HAP-1 (cell line): ENCODE measurements around the gene CLTRN.
"Not testable (repeated sequence)": the region's sequence is repeated elsewhere in the genome, so short reads cannot be mapped to it uniquely, and the experiment has no call there.

Experiments
- DNase-seq, 2 experiments: peaks; one replicate each; pipeline ENCODE4 v3.0.0-alpha.2; 2016 to 2020; ENCODE audit warnings: low spot score in 2 of 2
- H3K27me3 ChIP-seq: fragments of 250-450 bp; sonication (Bioruptor Pico); 2 replicates; pipeline ENCODE4 v1.5.1; 2020; ENCODE audit warnings: low read depth, mild to moderate bottlenecking, moderate library complexity
- H3K36me3 ChIP-seq: fragments of 250-450 bp; sonication (Bioruptor Pico); replicated peaks from 2 replicates; pipeline ENCODE4 v1.5.1; 2020; ENCODE audit warnings: mild to moderate bottlenecking
- H3K4me1 ChIP-seq: fragments of 250-450 bp; sonication (Bioruptor Pico); 2 replicates; pipeline ENCODE4 v1.5.1; 2020; ENCODE audit warnings: mild to moderate bottlenecking
- H3K4me3 ChIP-seq: fragments of 250-450 bp; sonication (Bioruptor Pico); 2 replicates; pipeline ENCODE4 v1.5.1; 2020; ENCODE audit warnings: mild to moderate bottlenecking, moderate library complexity
- H3K9me3 ChIP-seq: fragments of 250-450 bp; sonication (Bioruptor Pico); 2 replicates; pipeline ENCODE4 v1.5.1; 2020; ENCODE audit warnings: mild to moderate bottlenecking, moderate library complexity
- in situ Hi-C: fragments of 300-500 bp; cut with MboI; formaldehyde crosslinking; loops from 3 replicates; pipeline ENCODE4 v1.14.3; 2020; ENCODE audit warnings: low sequenced_read_pairs, inconsistent platforms, mixed read lengths

The CLTRN gene

GRCh38 chrX:15664487-15665444 is at the start of gene CLTRN:
CLTRN (minus strand) TSS chrX:15664805; CDS start chrX:15664775, 30 bp downstream.
- Histone ChIP-seq H3K4me3 (no peak within 1 kb of the TSS), H3K27me3 (no peaks in the 10 kb centered on the region), H3K36me3 (no peaks in the 10 kb centered on the region), H3K4me1 (no peaks in the 10 kb centered on the region), H3K9me3 (no peaks in the 10 kb centered on the region)
- no peak for DNase-seq
- in situ Hi-C loops: no loop called here

GRCh38 chrX:15704273-15704672 is 39.7 kb upstream of the CLTRN start:
- peaks cover 11% of the 10 kb centered on the region for H3K36me3 ChIP-seq
- H3K4me1 ChIP-seq, DNase-seq, H3K27me3 ChIP-seq, H3K4me3 ChIP-seq, H3K9me3 ChIP-seq, in situ Hi-C loops: not testable (repeated sequence)

- H3K36me3 ChIP-seq: peaks cover 11% of the 10 kb centered on the region
- DNase-seq, in situ Hi-C loops, H3K4me3 ChIP-seq, H3K4me1 ChIP-seq, H3K9me3 ChIP-seq, H3K27me3 ChIP-seq: not testable (repeated sequence)
Observed at GRCh38 chrX:15703809-15704208, 39.2 kb upstream of the CLTRN start.

GRCh38 chrX:15702488-15703371 is 38.1 kb upstream of the CLTRN start:
- no peaks in the 10 kb centered on the region for H3K9me3 ChIP-seq
- no peaks in the 10 kb centered on the region for H3K4me1 ChIP-seq
- DNase-seq: no peak
- peaks cover 17% of the 10 kb centered on the region for H3K36me3 ChIP-seq
- in situ Hi-C loops: no loop called here
- no peak overlapping the region for H3K4me3 ChIP-seq
- no peaks in the 10 kb centered on the region for H3K27me3 ChIP-seq

- DNase-seq: no peak
- Histone ChIP-seq H3K27me3 (no peaks in the 10 kb centered on the region), H3K4me1 (no peaks in the 10 kb centered on the region), H3K36me3 (peaks cover 43% of the 10 kb centered on the region), H3K4me3 (no peak overlapping the region), H3K9me3 (no peaks in the 10 kb centered on the region)
- in situ Hi-C loops: loop anchor here (25.0 kb wide), 1 partner anchor 209 kb away; the partner anchor contains the start of gene PIR
Observed at GRCh38 chrX:15696516-15696915, 31.9 kb upstream of the CLTRN start.

- in situ Hi-C loops: loop anchor here (25.0 kb wide), 1 partner anchor 208 kb away; the partner anchor contains the start of gene PIR
- DNase-seq: peak in 1 of 2 experiments; percentile 26
- peaks cover 43% of the 10 kb centered on the region for H3K36me3 ChIP-seq
Observed at GRCh38 chrX:15694941-15695451, 30.4 kb upstream of the CLTRN start.

GRCh38 chrX:15686818-15687685 is 22.4 kb upstream of the CLTRN start:
- in situ Hi-C loops: loop anchor here (25.0 kb wide), 1 partner anchor 200 kb away; the partner anchor contains the start of gene PIR
- no peaks in the 10 kb centered on the region for H3K9me3 ChIP-seq
- peaks cover 17% of the 10 kb centered on the region for H3K36me3 ChIP-seq
- H3K4me3 ChIP-seq: no peak overlapping the region
- H3K27me3 ChIP-seq: no peaks in the 10 kb centered on the region
- H3K4me1 ChIP-seq: no peaks in the 10 kb centered on the region
- DNase-seq: peak; percentile 68 to 77

More at GRCh38 chrX:15694941-15695451, 30.4 kb upstream of the CLTRN start:
- no peaks in the 10 kb centered on the region for H3K27me3 ChIP-seq
- no peaks in the 10 kb centered on the region for H3K9me3 ChIP-seq
- no peaks in the 10 kb centered on the region for H3K4me1 ChIP-seq
- no peak overlapping the region for H3K4me3 ChIP-seq

GRCh38 chrX:15683193-15683592 is 18.6 kb upstream of the CLTRN start:
- in situ Hi-C loops: loop anchor here (25.0 kb wide), 1 partner anchor 196 kb away; the partner anchor contains the start of gene PIR
- peaks cover 13% of the 10 kb centered on the region for H3K36me3 ChIP-seq
- DNase-seq: no peak

GRCh38 chrX:15681433-15681832 is 16.8 kb upstream of the CLTRN start:
- in situ Hi-C loops: loop anchor here (25.0 kb wide), 1 partner anchor 194 kb away; the partner anchor contains the start of gene PIR
- no peaks in the 10 kb centered on the region for H3K27me3 ChIP-seq
- DNase-seq: no peak
- no peak overlapping the region for H3K4me3 ChIP-seq
- H3K4me1 ChIP-seq: peaks cover 11% of the 10 kb centered on the region
- H3K9me3 ChIP-seq: no peaks in the 10 kb centered on the region
- peaks cover 16% of the 10 kb centered on the region for H3K36me3 ChIP-seq

More at GRCh38 chrX:15683193-15683592, 18.6 kb upstream of the CLTRN start:
- Histone ChIP-seq H3K4me1 (peaks cover 2% of the 10 kb centered on the region; the same call in 1 of the 2 replicates), H3K9me3 (no peaks in the 10 kb centered on the region), H3K27me3 (no peaks in the 10 kb centered on the region), H3K4me3 (no peak overlapping the region)

GRCh38 chrX:15680401-15680800 is 15.8 kb upstream of the CLTRN start:
- in situ Hi-C loops: loop anchor here (25.0 kb wide), 1 partner anchor 193 kb away; the partner anchor contains the start of gene PIR
- Histone ChIP-seq H3K9me3 (no peaks in the 10 kb centered on the region), H3K4me3 (no peak overlapping the region), H3K36me3 (peaks cover 16% of the 10 kb centered on the region), H3K4me1 (peaks cover 11% of the 10 kb centered on the region), H3K27me3 (no peaks in the 10 kb centered on the region)
- DNase-seq: no peak

GRCh38 chrX:15679246-15679645 is 14.6 kb upstream of the CLTRN start:
- no peaks in the 10 kb centered on the region for H3K27me3 ChIP-seq
- in situ Hi-C loops: loop anchor here (25.0 kb wide), 1 partner anchor 192 kb away; the partner anchor contains the start of gene PIR
- H3K4me1 ChIP-seq: peaks cover 12% of the 10 kb centered on the region
- peak; percentile 20 to 72 for DNase-seq
- H3K4me3 ChIP-seq: no peak overlapping the region
- H3K36me3 ChIP-seq: peaks cover 19% of the 10 kb centered on the region
- H3K9me3 ChIP-seq: no peaks in the 10 kb centered on the region

GRCh38 chrX:15678339-15678738 is 13.7 kb upstream of the CLTRN start:
- peaks cover 13% of the 10 kb centered on the region for H3K4me1 ChIP-seq
- H3K4me3 ChIP-seq: no peak overlapping the region
- DNase-seq: no peak
- H3K36me3 ChIP-seq: peaks cover 19% of the 10 kb centered on the region
- H3K9me3 ChIP-seq: no peaks in the 10 kb centered on the region
- in situ Hi-C loops: loop anchor here (25.0 kb wide), 1 partner anchor 191 kb away; the partner anchor contains the start of gene PIR
- no peaks in the 10 kb centered on the region for H3K27me3 ChIP-seq
